K562 (cell line): ENCODE data around the gene MYO16. TPM values are rescaled to one million over a fixed set of nuclear protein-coding genes. Genes with fewer than 3 reads are reported as not detected.

ENCODE experiments used
- ATAC-seq: fragments of 200-7000 bp; cut with Tn5 transposase; 3 replicates; pipeline ENCODE4 v1.9.1; 2020; ENCODE audit warnings: moderate library complexity
- BruUV-seq: library from RNA; stranded (reverse); fragments of 400-500 nt; replicated peaks from 2 replicates; lab custom pipeline; 2021; lab: Mats Ljungman, UMichigan
- CTCF ChIA-PET: fragments of 300-600 bp; formaldehyde crosslinking; extraction: SDS; loops from one replicate; lab custom pipeline; 2021; ENCODE audit warnings: low intra/inter-chr PET ratio; lab: Yijun Ruan, JAX
- POLR2A ChIA-PET: fragments of 300-600, 350-650 bp; sonication (Branson Sonifier 250); formaldehyde crosslinking; extraction: SDS; loops from one replicate; lab custom pipeline; 2021; ENCODE audit warnings: antibody characterized with exemption, inconsistent platforms; lab: Yijun Ruan, JAX
- DNase-seq, 4 experiments: peaks; one replicate each; pipeline versions ENCODE4 v3.0.0 to v3.0.0-alpha.2; 2011 to 2018; ENCODE audit warnings: low spot score in 3 of 4, mixed read lengths in 3 of 4; ENCODE audit errors: extremely low read depth in 1 of 4
- FAIRE-seq: peaks from 2 replicates; lab custom pipeline; 2011; peaks lifted over from hg19 to GRCh38; lab: Jason Lieb, UNC
- H2AFZ ChIP-seq: 2 replicates; pipeline ENCODE4 v1.6.0; 2011; ENCODE audit warnings: low read depth, low read length, control low read depth, inconsistent platforms
- H3K27ac ChIP-seq: fragments of 200-600 bp; 3 replicates; pipeline ENCODE4 v1.8.0; 2011; ENCODE audit warnings: low read depth, mild to moderate bottlenecking, control low read depth, inconsistent platforms, low read length, moderate library complexity, mixed read lengths; ENCODE audit errors: extremely low read depth
- H3K27me3 ChIP-seq, 2 experiments: fragments of 300-600 bp in 1 of 2; 2 replicates in 1 of 2; 3 replicates in 1 of 2; pipeline versions ENCODE4 v1.6.0 to v1.8.0; 2011; ENCODE audit warnings: inconsistent platforms in 2 of 2, low read length in 2 of 2, mild to moderate bottlenecking in 1 of 2, mixed read lengths in 1 of 2, moderate library complexity in 1 of 2; ENCODE audit not compliant: control insufficient read depth in 2 of 2, insufficient read depth in 2 of 2
- H3K36me3 ChIP-seq: fragments of 300-600 bp; 3 replicates; pipeline ENCODE4 v1.8.0; 2011; ENCODE audit warnings: mild to moderate bottlenecking, low read length, inconsistent platforms; ENCODE audit not compliant: control insufficient read depth, insufficient read depth
- H3K4me1 ChIP-seq, 2 experiments: fragments of 200-600 bp in 1 of 2; replicated peaks in 1 of 2; 2 replicates in 1 of 2; 3 replicates in 1 of 2; pipeline versions ENCODE4 v1.5.1 to v1.8.0; 2011; ENCODE audit warnings: inconsistent platforms in 2 of 2, low read length in 2 of 2, mild to moderate bottlenecking in 1 of 2, mixed read lengths in 1 of 2, moderate library complexity in 1 of 2; ENCODE audit not compliant: control insufficient read depth in 2 of 2, insufficient read depth in 2 of 2
- H3K4me2 ChIP-seq: 2 replicates; pipeline ENCODE4 v1.6.1; 2011; ENCODE audit warnings: low read length, control low read depth, inconsistent platforms, mixed read lengths; ENCODE audit not compliant: insufficient read depth
- H3K4me3 ChIP-seq: fragments of 200-600 bp; sonication (generic), shearing (Covaris generic); 2 replicates; pipeline ENCODE4 v1.5.1; 2016; ENCODE audit warnings: control low read depth, inconsistent platforms
- H3K79me2 ChIP-seq: fragments of 200-600 bp; 3 replicates; pipeline ENCODE4 v1.8.0; 2011; ENCODE audit warnings: low read length, inconsistent platforms; ENCODE audit not compliant: control insufficient read depth, insufficient read depth
- H3K9ac ChIP-seq, 2 experiments: 2 replicates each; pipeline versions ENCODE4 v1.6.0 to v1.6.1; 2011; ENCODE audit warnings: low read depth in 2 of 2, low read length in 2 of 2, control low read depth in 1 of 2, inconsistent platforms in 1 of 2, mild to moderate bottlenecking in 1 of 2, mixed read lengths in 1 of 2; ENCODE audit not compliant: insufficient read depth in 1 of 2
- H3K9me1 ChIP-seq: one replicate; pipeline ENCODE4 v1.6.0; 2011; ENCODE audit warnings: inconsistent platforms, mild to moderate bottlenecking, low read length, moderate library complexity; ENCODE audit not compliant: control insufficient read depth, insufficient read depth
- H3K9me3 ChIP-seq: replicated peaks from 2 replicates; pipeline ENCODE4 v1.5.1; 2011; ENCODE audit warnings: low read depth, low read length, inconsistent platforms; ENCODE audit not compliant: control insufficient read depth, insufficient read depth
- H4K20me1 ChIP-seq: replicated peaks from 2 replicates; pipeline ENCODE4 v1.6.1; 2011; ENCODE audit warnings: low read length, inconsistent platforms, mixed read lengths; ENCODE audit not compliant: control insufficient read depth, insufficient read depth
- BACH1 ChIP-seq: fragments of 200-800 bp; sonication (Bioruptor generic); IDR thresholded peaks from 2 replicates; pipeline ENCODE4 v1.6.1; 2016; ENCODE audit warnings: missing genetic modification characterization, missing compliant biosample characterization
- CLOCK ChIP-seq: fragments of 250-450 bp; sonication (Bioruptor Pico); IDR thresholded peaks from 2 replicates; pipeline ENCODE4 v1.4.0; 2020; ENCODE audit warnings: mild to moderate bottlenecking, moderate library complexity, borderline replicate concordance
- ELF1 ChIP-seq: fragments of 200-800 bp; sonication (Bioruptor generic); IDR thresholded peaks from 2 replicates; pipeline ENCODE4 v1.6.1; 2016; ENCODE audit warnings: missing genetic modification characterization, missing compliant biosample characterization
- ESRRA ChIP-seq: fragments of 450-650 bp; IDR thresholded peaks from 2 replicates; pipeline ENCODE4 v1.6.1; 2014; ENCODE audit warnings: low read depth, mild to moderate bottlenecking, moderate library complexity, borderline replicate concordance
- FOXJ3 ChIP-seq: sonication (generic); formaldehyde crosslinking; IDR thresholded peaks from 2 replicates; pipeline ENCODE4 v1.4.0; 2020; ENCODE audit warnings: mild to moderate bottlenecking, missing genetic modification reagents
- FOXM1 ChIP-seq, 2 experiments: fragments of 450-650 bp in 1 of 2; sonication (generic) in 1 of 2; formaldehyde crosslinking in 1 of 2; IDR thresholded peaks; 2 replicates each; pipeline versions ENCODE4 v1.6.1 to v1.9.0; 2017 to 2022; ENCODE audit warnings: low read depth in 2 of 2, mild to moderate bottlenecking in 2 of 2, missing genetic modification reagents in 1 of 2, moderate library complexity in 1 of 2
- GTF2F1 ChIP-seq: IDR thresholded peaks from 2 replicates; pipeline ENCODE4 v1.6.1; 2011; ENCODE audit warnings: low read depth, low read length, improper control_type of control experiment
- NR0B1 ChIP-seq: fragments of 450-650 bp; IDR thresholded peaks from one replicate; pipeline ENCODE4 v1.6.1; 2018; ENCODE audit warnings: mild to moderate bottlenecking, moderate library complexity; ENCODE audit not compliant: partially characterized antibody
- NUFIP1 ChIP-seq: fragments of 450-650 bp; IDR thresholded peaks from 2 replicates; pipeline ENCODE4 v1.6.1; 2018; ENCODE audit not compliant: partially characterized antibody
- PML ChIP-seq: IDR thresholded peaks from 2 replicates; pipeline ENCODE4 v1.6.1; 2012; ENCODE audit warnings: low read length, inconsistent platforms
- POLR2A ChIP-seq: fragments of 450-650 bp; conservative IDR thresholded peaks from 2 replicates; pipeline ENCODE4 v1.6.1; 2016
- SAP30 ChIP-seq: fragments of 200-600 bp; sonication (generic); IDR thresholded peaks from 2 replicates; pipeline ENCODE4 v1.6.1; 2012; ENCODE audit warnings: borderline replicate concordance, low read depth, mild to moderate bottlenecking, moderate library complexity, low read length, control low read depth, inconsistent platforms; ENCODE audit not compliant: insufficient read depth, poor library complexity, severe bottlenecking
- TOE1 ChIP-seq, 2 experiments: fragments of 450-650 bp in 1 of 2; sonication (generic) in 1 of 2; formaldehyde crosslinking in 1 of 2; IDR thresholded peaks; 2 replicates each; pipeline versions ENCODE4 v1.7.1 to v1.8.0; 2016 to 2022; ENCODE audit warnings: borderline replicate concordance in 2 of 2, mild to moderate bottlenecking in 2 of 2, antibody characterized with exemption in 1 of 2, inconsistent platforms in 1 of 2, low read depth in 1 of 2, missing genetic modification reagents in 1 of 2, moderate library complexity in 1 of 2
- ZC3H11A ChIP-seq: IDR thresholded peaks from 2 replicates; pipeline ENCODE4 v1.6.1; 2012; ENCODE audit warnings: low read depth, low read length, improper control_type of control experiment
- ZFPM2 ChIP-seq: fragments of 250-450 bp; sonication (Bioruptor Pico); IDR thresholded peaks from 2 replicates; pipeline ENCODE4 v1.5.1; 2022; ENCODE audit warnings: mild to moderate bottlenecking
- WGBS: fragments of 100-300 bp; shearing (Covaris generic); methylation state at CpG from one replicate; pipeline ENCODE4 v1.1.6; 2016; ENCODE audit warnings: low coverage, mixed read lengths; ENCODE audit not compliant: insufficient coverage; ENCODE audit errors: missing lambda C conversion rate; 5-methylcytosine and 5-hydroxymethylcytosine counted together
- in situ Hi-C: fragments of 300-500 bp; cut with MboI; formaldehyde crosslinking; loops from 4 replicates; pipeline ENCODE4 v1.15.0; 2018; ENCODE audit warnings: inconsistent platforms, mixed read lengths
- intact Hi-C: fragments of 100-400 bp; cut with micrococcal nuclease; formaldehyde crosslinking; loops from 2 replicates; pipeline ENCODE4 v1.14.2; 2022
- polyA plus RNA-seq, 8 experiments: library from polyadenylated mRNA; depleted of rRNA in 4 of 8; stranded (reverse) in 5 of 8; unstranded in 3 of 8; fragments of >200 nt; fragmentation: Nextera tagmentation in 2 of 8; fragmentation: Illumina TruSeq in 1 of 8; extraction: Ambion mirVana in 2 of 8; extraction: Trizol in 1 of 8; gene quantifications; 2 replicates each; pipeline versions ENCODE4 v1.2.1 to v1.2.3, GENCODE V29; 2011 to 2014; ENCODE audit warnings: inconsistent platforms in 1 of 8, missing spikeins in 1 of 8
- total RNA-seq, 7 experiments: library from RNA; depleted of rRNA in 6 of 7; stranded (reverse); fragments of >200 nt in 6 of 7; fragmentation: Illumina TruSeq in 2 of 7; extraction: Trizol in 2 of 7; gene quantifications; 2 replicates each; pipeline versions ENCODE4 v1.2.1 to v1.2.3, GENCODE V29; 2011 to 2021; ENCODE audit warnings: low replicate concordance in 1 of 7

Gene MYO16
- total and polyA plus RNA-seq, 9 of the 15 experiments (the other 6 are each of a cell fraction or from before 2014, with no cell fraction given) = 4.3 to 45.7 (median 12.1) TPM

DNA sequence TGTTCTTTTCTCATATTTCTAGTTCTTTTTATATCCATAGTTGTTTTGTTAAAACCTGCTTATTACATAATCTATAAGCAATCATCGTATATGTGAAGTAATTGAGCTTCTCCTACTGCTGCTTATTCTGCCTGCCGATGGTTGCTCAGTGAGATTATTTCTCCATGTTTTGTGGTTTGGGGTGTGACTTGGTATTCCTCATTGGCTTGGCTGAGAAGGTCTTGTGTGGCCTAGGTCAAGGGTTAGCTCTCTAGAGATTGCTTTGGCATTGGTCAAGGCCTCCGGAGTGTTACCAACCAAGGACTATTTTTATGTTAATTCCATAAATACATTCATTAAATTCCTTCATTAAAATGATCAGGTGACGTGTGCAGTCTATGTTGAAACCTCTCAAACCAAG is 302.8 kb downstream of the MYO16 start:
- Histone ChIP-seq H3K36me3 (no peaks in the 10 kb centered on the region), H3K27ac (no peak overlapping the region), H3K27me3 (no peaks in the 10 kb centered on the region), H3K4me3 (no peak overlapping the region), H3K9ac (no peak overlapping the region), H3K4me2 (no peak overlapping the region), H3K4me1 (no peaks in the 10 kb centered on the region), H3K9me1 (no peaks in the 10 kb centered on the region), H3K79me2 (no peaks in the 10 kb centered on the region), H3K9me3 (no peaks in the 10 kb centered on the region), H4K20me1 (no peaks in the 10 kb centered on the region), H2AFZ (no peak overlapping the region)
- in situ Hi-C loops (no loop called here), intact Hi-C loops (no loop called here)
- ChIA-PET CTCF (no interaction called here), POLR2A (no interaction called here)
- ATAC-seq (no peak), DNase-seq (no peak), FAIRE-seq (no peak)
- WGBS = 21% methylated on average over 4 of the region's 4 CpGs
- no TSS peak for BruUV-seq
- no peak for TF ChIP-seq NR0B1
- no peak for TF ChIP-seq SAP30
- TF ChIP-seq NUFIP1 = no peak
- TF ChIP-seq GTF2F1 = no peak
- TF ChIP-seq BACH1 = no peak
- no peak for TF ChIP-seq ELF1 (tag)
- TF ChIP-seq POLR2A = no peak
- no peak for TF ChIP-seq ZFPM2 (CRISPR knock-in tag)
- no peak for TF ChIP-seq TOE1 (IDR thresholded peaks at IDR 0.05; ENCODE audit: borderline replicate concordance)
- TF ChIP-seq TOE1 (CRISPR knock-in tag; IDR thresholded peaks at IDR 0.05; ENCODE audit: borderline replicate concordance, low read depth) = no peak
- no peak for TF ChIP-seq PML
- TF ChIP-seq FOXJ3 (CRISPR knock-in tag) = no peak
- TF ChIP-seq ESRRA = no peak
- no peak for TF ChIP-seq CLOCK (CRISPR knock-in tag)
- no peak for TF ChIP-seq ZC3H11A
- no peak for TF ChIP-seq FOXM1 (IDR thresholded peaks at IDR 0.05; ENCODE audit: low read depth)
- no peak for TF ChIP-seq FOXM1 (CRISPR knock-in tag; IDR thresholded peaks at IDR 0.05; ENCODE audit: low read depth)
